ENCODE data around the gene DCLRE1B. TPM values are rescaled to one million over a fixed set of nuclear protein-coding genes. Genes with fewer than 3 reads are reported as not detected.

Gene DCLRE1B
- total RNA-seq, 1 donor from 2014 or later: 1.9 TPM

DNA sequence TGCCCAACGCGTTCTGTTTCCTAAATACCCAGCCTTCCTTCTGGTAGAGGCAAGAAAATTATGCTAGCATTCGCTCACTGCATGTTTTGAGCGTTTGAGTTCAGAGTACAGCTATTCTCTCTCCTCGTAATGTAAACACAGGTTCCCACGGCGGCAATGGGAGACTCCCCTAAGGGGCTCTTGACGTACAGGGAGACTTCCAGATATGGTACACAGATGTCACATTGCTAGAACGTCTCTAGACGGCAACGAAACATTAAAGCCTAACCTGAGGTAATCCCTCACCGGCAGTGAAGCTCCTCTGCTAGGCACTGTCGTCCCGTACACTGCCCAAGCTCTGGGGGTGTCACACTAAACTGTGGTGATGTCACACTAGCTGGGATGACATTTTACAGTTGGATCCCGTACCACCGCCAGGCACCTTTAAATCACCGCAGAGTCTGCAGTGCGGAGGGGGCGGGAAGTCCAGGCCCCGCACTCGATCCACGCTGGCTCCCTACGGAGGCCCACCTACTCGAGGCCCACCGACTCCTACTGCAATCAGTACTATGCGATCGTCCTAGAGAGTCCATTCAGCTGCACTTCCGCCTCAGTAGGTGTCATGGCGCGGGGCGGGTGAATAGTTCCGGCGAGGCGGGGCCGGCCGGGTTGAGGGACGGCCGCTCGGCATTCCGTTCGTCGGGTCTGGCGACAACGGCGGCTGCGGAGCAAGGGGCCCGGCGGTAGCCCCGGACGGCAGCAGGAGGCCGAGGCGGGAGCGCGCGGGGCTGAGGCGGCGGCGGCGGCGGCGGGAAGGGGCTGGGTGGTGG, 24.0 kb downstream of the DCLRE1B start, which contains the start of gene HIPK1:
HIPK1 (plus strand) TSS at position 384 of the 809 bp plus-strand sequence.
- Histone ChIP-seq H3K27me3 (no peaks in the 10 kb centered on the region), H3K27ac (peak within 1 kb of the TSS; percentile 92 to 94), H3K4me3 (peak within 1 kb of the TSS; percentile 83 to 90), H3K36me3 (no peaks in the 10 kb centered on the region), H3K4me1 (peaks cover 4 to 33% of the 10 kb centered on the region in 2 donors), H3K9me3 (no peaks in the 10 kb centered on the region)
- intact Hi-C loops (cut with DNase I): loop anchor here (1.0 to 5.0 kb wide), 5 partner anchors 24 to 972 kb away; partner anchors contain the start of genes DCLRE1B, PHTF1, RSBN1 and SLC16A1
- TF ChIP-seq, protein P1, sequence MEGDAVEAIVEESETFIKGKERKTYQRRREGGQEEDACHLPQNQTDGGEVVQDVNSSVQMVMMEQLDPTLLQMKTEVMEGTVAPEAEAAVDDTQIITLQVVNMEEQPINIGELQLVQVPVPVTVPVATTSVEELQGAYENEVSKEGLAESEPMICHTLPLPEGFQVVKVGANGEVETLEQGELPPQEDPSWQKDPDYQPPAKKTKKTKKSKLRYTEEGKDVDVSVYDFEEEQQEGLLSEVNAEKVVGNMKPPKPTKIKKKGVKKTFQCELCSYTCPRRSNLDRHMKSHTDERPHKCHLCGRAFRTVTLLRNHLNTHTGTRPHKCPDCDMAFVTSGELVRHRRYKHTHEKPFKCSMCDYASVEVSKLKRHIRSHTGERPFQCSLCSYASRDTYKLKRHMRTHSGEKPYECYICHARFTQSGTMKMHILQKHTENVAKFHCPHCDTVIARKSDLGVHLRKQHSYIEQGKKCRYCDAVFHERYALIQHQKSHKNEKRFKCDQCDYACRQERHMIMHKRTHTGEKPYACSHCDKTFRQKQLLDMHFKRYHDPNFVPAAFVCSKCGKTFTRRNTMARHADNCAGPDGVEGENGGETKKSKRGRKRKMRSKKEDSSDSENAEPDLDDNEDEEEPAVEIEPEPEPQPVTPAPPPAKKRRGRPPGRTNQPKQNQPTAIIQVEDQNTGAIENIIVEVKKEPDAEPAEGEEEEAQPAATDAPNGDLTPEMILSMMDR (IDR thresholded peaks at IDR 0.05): peak in 1 of 3 experiments; percentile 35
- DNase-seq (ENCODE audit: low spot score in 2 of 2): peak; percentile 67 to 96

DNA sequence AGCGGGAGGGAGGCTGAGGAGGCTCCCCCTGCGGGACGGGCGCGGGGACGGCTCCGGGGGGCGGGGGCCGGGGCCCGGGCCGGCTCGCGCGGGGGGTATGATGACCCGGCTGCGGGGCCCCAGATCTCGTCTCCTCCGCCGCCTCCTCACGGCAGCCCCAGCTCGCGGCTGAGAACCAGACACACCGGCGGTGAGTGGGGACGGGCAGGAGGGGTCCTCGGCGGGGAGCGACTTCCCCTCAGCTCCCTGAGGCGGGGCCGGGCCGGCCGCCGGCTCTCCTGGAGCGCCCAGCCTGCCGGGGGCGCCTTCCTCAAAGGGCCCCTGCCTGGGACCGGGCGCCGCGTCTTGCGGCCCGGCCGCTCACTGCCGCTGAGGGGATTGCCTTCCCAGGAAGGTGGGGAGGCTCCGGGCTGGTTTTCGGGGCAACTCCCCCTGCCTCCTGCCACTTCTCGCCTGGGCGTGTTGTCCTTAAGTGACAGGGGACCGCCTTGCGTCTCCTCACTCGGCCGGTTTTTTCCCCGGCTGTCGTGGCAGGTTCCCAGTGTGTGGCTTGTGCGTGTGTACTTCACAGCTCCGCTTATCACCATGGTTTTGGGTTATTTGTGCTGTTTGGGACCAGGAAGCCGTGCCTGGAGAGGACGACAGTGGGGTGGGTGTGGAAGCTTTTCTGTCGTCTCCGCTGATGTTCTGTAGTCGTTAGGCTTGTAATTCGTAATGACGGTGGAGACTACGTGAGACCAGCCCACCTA, 24.8 kb downstream of the DCLRE1B start:
- intact Hi-C loops (cut with DNase I): loop anchor here (1.0 to 5.0 kb wide), 7 partner anchors 19 to 973 kb away; partner anchors contain the start of genes DCLRE1B, PHTF1, RSBN1 and SLC16A1
- TF ChIP-seq, protein P1 (IDR thresholded peaks at IDR 0.05): peak in 1 of 3 experiments; percentile 23
- H3K4me1 ChIP-seq: peaks cover 4 to 34% of the 10 kb centered on the region in 2 donors
- H3K27ac ChIP-seq: peak overlapping the region; percentile 92 to 94
- DNase-seq (ENCODE audit: low spot score in 2 of 2): peak in 1 of 2 donors; percentile 75
- no peaks in the 10 kb centered on the region for H3K9me3 ChIP-seq
- peak overlapping the region; percentile 83 to 90 for H3K4me3 ChIP-seq
- no peaks in the 10 kb centered on the region for H3K36me3 ChIP-seq
- no peaks in the 10 kb centered on the region for H3K27me3 ChIP-seq

- Histone ChIP-seq H3K9me3 (no peaks in the 10 kb centered on the region), H3K27ac (peak overlapping the region; percentile 92 to 94), H3K4me1 (peaks cover 4 to 34% of the 10 kb centered on the region in 2 donors), H3K36me3 (no peaks in the 10 kb centered on the region), H3K4me3 (peak overlapping the region; percentile 83 to 90), H3K27me3 (no peaks in the 10 kb centered on the region)
- peak in 1 of 2 donors; percentile 75 for DNase-seq (ENCODE audit: low spot score in 2 of 2)
- intact Hi-C loops (cut with DNase I): loop anchor here (2.0 to 5.0 kb wide), 2 partner anchors 18 to 93 kb away; no protein-coding TSS in a partner anchor
- TF ChIP-seq, protein P1 (IDR thresholded peaks at IDR 0.05): no peak
These were observed 25.5 kb downstream of the DCLRE1B start for GRCh38 chr1:113930499-113931161.

DNA sequence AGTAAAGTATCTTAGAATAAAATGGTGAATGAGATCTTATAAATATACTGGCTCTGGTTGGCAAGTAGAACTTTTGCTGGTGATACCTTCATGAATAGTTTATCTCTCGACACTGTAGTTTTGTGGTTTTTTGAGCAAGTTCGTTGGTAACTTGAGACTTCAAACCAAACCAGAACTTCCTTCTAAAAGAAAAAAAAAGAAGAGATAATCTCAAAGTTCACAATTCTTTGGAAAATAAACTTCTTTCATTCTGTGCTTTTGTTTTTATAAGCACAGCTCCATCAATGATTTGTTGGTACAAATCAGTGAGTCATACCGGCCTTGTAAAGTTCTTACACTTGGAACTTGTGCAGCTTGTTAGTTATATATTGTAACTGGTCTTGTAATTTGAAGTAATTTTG, 26.3 kb downstream of the DCLRE1B start:
- intact Hi-C loops (cut with DNase I): loop anchor here (2.0 to 5.0 kb wide), 2 partner anchors 17 to 94 kb away; no protein-coding TSS in a partner anchor
- TF ChIP-seq, protein P1 (IDR thresholded peaks at IDR 0.05): no peak
- Histone ChIP-seq H3K4me1 (peaks cover 4 to 34% of the 10 kb centered on the region in 2 donors), H3K36me3 (no peaks in the 10 kb centered on the region), H3K9me3 (no peaks in the 10 kb centered on the region), H3K27ac (peak overlapping the region in 1 of 2 donors; percentile 94), H3K4me3 (peak overlapping the region; percentile 83 to 90), H3K27me3 (no peaks in the 10 kb centered on the region)
- DNase-seq (ENCODE audit: low spot score in 2 of 2): no peak

- Histone ChIP-seq H3K4me1 (peaks cover 4 to 29% of the 10 kb centered on the region in 2 donors), H3K9me3 (no peaks in the 10 kb centered on the region), H3K36me3 (no peaks in the 10 kb centered on the region), H3K4me3 (no peak overlapping the region), H3K27me3 (no peaks in the 10 kb centered on the region), H3K27ac (no peak overlapping the region)
- intact Hi-C loops (cut with DNase I): loop anchor here (5.0 kb wide), 1 partner anchor 97 kb away; no protein-coding TSS in a partner anchor
- DNase-seq (ENCODE audit: low spot score in 2 of 2): no peak
- TF ChIP-seq, protein P1 (IDR thresholded peaks at IDR 0.05): no peak
These were observed 28.9 kb downstream of the DCLRE1B start for GRCh38 chr1:113934006-113934405.

Measured in ascending aorta (tissue), 2 donors.